ENCODE measurements around the gene EPSTI1.

DNA sequence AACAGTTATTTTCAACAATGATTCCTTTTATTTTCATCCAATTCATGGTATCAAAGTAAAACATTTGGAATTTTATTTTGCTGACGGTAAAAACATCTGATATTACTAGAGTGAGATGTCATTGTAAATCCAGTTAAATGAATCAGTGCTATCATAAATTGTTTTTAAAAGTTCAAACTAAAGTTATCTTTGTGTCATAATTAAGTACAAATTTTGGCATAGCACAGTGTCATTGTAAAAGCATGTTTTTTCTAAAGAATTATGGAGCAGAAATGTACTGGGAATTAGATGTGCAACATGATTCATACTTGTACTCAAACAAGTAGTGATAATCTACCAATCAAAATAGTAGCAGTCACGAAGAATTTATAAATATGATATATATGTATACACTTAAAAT lies 117.8 kb downstream of the EPSTI1 start:
- TF ChIP-seq, protein P1, sequence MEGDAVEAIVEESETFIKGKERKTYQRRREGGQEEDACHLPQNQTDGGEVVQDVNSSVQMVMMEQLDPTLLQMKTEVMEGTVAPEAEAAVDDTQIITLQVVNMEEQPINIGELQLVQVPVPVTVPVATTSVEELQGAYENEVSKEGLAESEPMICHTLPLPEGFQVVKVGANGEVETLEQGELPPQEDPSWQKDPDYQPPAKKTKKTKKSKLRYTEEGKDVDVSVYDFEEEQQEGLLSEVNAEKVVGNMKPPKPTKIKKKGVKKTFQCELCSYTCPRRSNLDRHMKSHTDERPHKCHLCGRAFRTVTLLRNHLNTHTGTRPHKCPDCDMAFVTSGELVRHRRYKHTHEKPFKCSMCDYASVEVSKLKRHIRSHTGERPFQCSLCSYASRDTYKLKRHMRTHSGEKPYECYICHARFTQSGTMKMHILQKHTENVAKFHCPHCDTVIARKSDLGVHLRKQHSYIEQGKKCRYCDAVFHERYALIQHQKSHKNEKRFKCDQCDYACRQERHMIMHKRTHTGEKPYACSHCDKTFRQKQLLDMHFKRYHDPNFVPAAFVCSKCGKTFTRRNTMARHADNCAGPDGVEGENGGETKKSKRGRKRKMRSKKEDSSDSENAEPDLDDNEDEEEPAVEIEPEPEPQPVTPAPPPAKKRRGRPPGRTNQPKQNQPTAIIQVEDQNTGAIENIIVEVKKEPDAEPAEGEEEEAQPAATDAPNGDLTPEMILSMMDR (IDR thresholded peaks at IDR 0.05): no peak
- no peak for TF ChIP-seq POLR2A (IDR thresholded peaks at IDR 0.05)

Data from right lobe of liver (tissue), 4 donors.